GM12872 (cell line): ENCODE data around the gene L3MBTL3.

Experiments
- TF ChIP-seq, protein P1 (sequence below): IDR thresholded peaks from 3 replicates; pipeline ENCODE4 v1.5.1; 2011; ENCODE audit warnings: low read depth, mild to moderate bottlenecking, low read length, moderate library complexity; ENCODE audit not compliant: insufficient read depth

The L3MBTL3 gene

DNA sequence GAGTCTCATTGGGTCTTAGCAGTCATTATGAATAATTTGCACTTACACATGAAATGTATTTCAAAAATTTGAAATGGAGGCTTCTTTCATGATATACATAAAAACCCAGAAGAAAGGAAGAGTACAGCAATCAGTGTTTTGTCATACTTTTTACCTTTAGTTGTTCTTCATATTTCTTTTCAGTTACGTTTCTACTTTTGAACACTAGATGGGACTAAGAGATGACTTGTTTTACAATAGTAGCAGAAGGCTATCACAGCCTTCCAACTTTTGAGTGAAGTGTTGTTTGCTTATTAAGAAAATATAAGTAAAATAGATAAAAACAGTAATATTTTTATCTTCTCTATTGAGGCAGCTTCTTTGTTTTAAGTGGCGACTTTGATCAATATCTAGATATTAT lies 58.1 kb downstream of the L3MBTL3 start:
- TF ChIP-seq, protein P1, sequence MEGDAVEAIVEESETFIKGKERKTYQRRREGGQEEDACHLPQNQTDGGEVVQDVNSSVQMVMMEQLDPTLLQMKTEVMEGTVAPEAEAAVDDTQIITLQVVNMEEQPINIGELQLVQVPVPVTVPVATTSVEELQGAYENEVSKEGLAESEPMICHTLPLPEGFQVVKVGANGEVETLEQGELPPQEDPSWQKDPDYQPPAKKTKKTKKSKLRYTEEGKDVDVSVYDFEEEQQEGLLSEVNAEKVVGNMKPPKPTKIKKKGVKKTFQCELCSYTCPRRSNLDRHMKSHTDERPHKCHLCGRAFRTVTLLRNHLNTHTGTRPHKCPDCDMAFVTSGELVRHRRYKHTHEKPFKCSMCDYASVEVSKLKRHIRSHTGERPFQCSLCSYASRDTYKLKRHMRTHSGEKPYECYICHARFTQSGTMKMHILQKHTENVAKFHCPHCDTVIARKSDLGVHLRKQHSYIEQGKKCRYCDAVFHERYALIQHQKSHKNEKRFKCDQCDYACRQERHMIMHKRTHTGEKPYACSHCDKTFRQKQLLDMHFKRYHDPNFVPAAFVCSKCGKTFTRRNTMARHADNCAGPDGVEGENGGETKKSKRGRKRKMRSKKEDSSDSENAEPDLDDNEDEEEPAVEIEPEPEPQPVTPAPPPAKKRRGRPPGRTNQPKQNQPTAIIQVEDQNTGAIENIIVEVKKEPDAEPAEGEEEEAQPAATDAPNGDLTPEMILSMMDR: peak; percentile 25; the same call in 1 of the 3 replicates

GRCh38 chr6:130090796-130091195 lies 72.4 kb downstream of the L3MBTL3 start:
- TF ChIP-seq, protein P1: no peak

- TF ChIP-seq, protein P1: no peak
Observed at GRCh38 chr6:130093546-130093945, 75.2 kb downstream of the L3MBTL3 start.

- TF ChIP-seq, protein P1: no peak
Observed at GRCh38 chr6:130098317-130098716, 79.9 kb downstream of the L3MBTL3 start.

DNA sequence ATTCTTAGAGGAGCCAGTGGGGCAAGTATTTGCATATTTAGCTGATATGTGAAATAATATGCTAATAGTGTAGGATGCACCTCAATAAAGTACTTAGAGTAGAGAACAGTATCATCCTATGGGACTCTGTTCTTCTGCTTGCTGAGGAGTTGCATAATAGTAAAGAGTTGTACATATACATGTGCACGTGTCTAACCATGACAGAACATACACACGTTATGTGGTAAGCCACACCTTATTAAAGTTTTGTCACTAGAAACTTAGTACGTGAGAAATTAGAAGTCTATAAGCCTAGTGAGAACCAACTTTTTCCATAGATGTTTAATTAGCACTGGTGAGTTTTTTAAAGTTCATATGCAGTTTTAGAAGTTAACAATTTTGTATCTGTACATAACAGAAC lies 80.7 kb downstream of the L3MBTL3 start:
- TF ChIP-seq, protein P1: no peak

DNA sequence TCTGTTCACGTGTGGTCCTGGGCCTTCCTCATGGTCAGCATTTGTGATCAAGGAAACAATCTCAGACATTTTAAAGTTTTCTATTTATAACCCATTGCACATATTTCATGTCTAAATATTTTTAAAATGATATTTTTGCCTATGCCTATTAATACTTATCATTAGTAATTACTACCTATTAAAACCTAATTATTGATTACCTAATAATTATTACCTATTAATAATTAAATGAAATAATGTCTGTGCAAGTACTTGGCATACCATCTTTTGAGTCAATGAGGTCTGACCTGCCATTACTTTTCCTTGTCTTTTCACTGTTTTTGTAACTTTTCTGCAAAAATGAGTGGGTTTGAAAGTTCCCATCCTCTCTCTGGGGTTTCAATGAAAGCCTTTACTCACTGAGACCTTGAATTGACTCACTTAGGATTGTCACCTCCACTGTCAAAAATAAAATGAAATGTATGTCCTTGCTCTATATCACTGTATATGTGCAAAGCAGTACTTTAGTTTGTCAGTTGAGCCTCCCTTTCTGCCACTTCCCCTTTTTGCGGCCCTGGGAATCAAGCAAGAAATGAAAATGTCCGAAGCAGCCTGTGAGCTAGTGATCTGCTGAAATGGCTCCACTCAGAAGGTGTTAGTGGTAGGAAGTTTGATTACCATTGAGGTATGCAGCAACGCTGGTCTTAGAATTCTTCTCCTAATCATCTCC lies 87.8 kb downstream of the L3MBTL3 start:
- TF ChIP-seq, protein P1: no peak

GRCh38 chr6:130107710-130108109 lies 89.3 kb downstream of the L3MBTL3 start:
- TF ChIP-seq, protein P1: no peak
